A549 (cell line): Measurements from ENCODE around the gene PTCD2.

ENCODE experiments used
- HOXA7 ChIP-seq: fragments of 250-450 bp; sonication (Bioruptor Pico); IDR thresholded peaks from 2 replicates; pipeline ENCODE4 v1.5.0; 2020; ENCODE audit warnings: mild to moderate bottlenecking, moderate library complexity
- MAZ ChIP-seq: fragments of 150-350 bp; IDR thresholded peaks from 2 replicates; pipeline ENCODE4 v1.6.1; 2014; ENCODE audit warnings: antibody characterized with exemption, low read depth, low read length, borderline replicate concordance
- RCOR1 ChIP-seq: fragments of 150-350 bp; IDR thresholded peaks from 2 replicates; pipeline ENCODE4 v1.6.1; 2014; ENCODE audit warnings: antibody characterized with exemption, low read length, low read depth

DNA sequence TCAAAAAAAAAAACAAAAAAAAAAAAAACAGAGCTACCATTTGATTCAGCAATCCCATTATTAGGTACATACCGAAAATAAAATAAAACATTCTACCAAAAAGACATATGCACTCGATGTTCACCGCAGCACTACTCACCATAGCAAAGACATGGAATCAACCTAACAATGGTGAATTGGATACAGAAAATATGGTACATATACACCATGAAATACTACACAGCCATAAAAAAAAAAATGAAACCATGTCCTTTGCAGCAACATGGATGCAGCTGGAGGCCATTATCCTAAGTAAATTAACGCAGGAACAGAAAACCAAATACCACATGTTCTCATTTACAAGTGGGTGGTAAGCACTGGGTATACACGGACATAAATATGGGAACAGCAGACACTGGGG is 21.5 kb upstream of the PTCD2 start:
- TF ChIP-seq HOXA7 (CRISPR knock-in tag): no peak
- TF ChIP-seq RCOR1: no peak
- no peak for TF ChIP-seq MAZ
